Measurements from ENCODE around the gene KRT5.

Gene KRT5

GRCh38 chr12:52519826-52520662 is at the start of gene KRT5:
Gene KRT5, minus strand, starts transcription at chr12:52520394. Its CDS starts 98 bp downstream, at chr12:52520296.
- DNase-seq, result no peak

DNA sequence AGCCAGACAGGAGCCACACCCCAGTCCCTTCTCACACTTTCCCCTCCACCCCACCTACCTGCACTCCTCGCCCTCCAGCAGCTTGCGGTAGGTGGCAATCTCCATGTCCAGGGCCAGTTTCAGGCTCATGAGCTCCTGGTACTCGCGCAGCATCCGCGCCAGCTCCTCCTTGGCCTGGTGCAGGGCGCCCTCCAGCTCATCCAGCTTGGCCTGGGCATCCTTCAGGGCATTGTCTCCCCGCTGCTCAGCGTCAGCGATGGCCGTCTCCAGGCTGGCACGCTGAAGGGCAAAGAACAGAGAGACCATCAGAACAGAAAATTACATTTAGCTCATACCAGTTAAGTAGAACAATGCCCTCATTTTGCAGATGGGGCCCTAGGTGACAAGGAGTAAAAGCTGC is 47.9 kb upstream of the KRT5 start:
- no peak for DNase-seq

DNA sequence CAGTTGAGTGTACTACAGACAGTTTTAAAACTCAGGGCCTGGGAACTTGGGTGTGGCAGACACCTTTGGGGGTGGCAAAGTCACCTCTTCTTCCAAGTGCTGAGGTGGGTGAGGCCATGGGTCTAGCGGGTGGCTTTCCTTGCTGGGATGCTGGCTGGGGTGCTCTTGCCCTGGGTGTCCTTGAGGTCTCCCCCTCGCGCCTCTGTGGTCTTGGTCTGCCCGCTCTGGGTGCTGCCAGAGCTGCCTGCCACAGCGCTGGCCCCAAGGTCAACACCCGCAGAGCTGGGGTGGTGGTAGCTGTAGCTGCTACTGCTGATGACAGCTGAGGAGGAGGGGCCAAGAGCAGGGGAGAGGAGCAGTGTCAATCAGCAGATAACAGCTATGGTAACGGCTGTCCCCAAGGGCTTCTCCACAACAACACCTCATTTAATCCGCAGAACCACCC is 46.7 kb upstream of the KRT5 start:
- DNase-seq, result no peak

DNA sequence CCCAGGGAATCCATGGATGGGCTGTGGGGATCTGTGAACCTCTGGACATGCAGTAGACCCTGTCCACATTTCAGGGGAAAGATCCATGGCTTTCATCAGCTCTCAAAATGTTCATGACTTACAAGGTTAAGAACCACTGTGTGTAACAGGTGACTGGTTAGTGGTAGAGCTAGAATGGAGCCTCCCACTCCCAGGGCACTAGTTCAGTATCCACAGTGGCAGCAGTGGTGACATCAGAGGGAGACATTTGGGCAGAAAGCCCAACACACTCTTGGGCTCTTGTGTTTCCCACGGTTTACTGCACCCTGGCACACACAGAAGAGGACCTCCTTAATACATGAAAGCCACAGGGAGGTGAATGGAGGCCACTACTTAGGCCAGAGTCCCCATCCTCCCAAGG is 44.4 kb upstream of the KRT5 start:
- no peak for DNase-seq

DNA sequence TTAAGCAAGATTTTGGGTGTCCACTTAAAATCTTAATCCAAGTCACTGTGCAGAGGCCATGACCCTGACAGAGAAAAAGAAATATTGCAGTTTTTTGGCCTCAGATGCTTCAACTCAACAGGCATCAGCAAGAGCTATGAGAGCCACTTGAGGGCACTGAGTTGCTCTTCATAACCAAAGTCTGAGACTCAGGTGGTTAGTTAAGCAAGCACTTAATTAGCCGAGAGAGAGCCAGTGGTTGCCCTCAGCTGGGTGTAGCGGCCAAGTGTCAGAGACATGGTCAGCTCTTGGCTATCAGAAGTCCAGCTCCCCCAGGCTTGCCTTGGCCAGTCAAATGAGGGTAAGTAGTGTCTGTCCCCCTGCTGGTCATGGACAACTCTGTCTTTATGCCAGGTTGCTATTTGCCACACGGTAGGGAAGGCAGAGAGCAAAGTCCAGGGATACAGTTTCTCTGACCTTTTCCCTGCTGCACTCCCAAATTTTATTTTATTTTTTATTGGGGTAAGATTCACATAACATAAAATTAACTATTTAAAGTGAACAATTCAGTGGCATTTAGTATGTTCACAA is 41.8 kb upstream of the KRT5 start:
- DNase-seq, result no peak

GRCh38 chr12:52559979-52560378 is 39.8 kb upstream of the KRT5 start:
- no peak for DNase-seq

GRCh38 chr12:52558781-52559445 is 38.7 kb upstream of the KRT5 start:
- no peak for DNase-seq

DNA sequence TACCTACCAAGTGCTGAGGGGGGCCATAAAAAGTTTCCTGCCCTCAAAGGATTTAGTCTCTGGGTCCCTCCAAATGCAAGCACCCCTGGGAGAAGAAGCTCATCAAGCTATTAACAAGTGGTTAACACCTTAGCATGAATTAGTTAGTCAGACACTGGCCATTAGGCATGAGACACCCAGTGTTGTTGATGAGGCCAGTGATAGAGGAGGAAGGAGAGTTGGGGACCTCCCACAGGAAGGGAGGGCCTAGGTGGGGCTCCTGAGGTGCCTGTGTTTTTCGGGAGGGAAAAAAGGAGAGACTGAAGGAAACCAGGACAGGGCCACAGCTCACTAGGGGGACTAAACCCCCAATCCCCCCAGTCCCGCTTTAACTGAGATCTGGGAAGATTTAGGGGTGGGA is 37.3 kb upstream of the KRT5 start:
- no peak for DNase-seq

DNA sequence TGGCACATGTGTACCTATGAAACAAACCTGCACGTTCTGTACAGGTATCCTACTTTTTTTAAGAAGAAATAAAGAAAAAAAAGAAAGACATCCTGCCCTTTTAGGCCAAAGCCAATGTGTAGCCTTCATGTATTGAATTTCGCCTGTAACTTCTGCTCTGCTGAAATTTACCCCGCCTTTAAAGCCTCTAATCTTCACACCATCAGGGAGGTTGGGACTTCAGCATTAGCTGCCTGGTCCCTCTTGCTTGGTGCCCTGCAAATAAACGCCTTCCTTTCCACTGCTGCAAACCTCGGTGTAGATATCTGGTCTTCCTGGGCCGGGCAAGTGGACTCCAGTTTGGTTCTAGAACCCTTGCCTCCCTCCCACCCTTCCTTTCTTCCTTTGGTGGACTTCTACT is 35.4 kb upstream of the KRT5 start:
- no peak for DNase-seq

- no peak for DNase-seq
Measured at GRCh38 chr12:52552681-52553195, 32.5 kb upstream of the KRT5 start, which contains the start of gene KRT71. Gene KRT71, minus strand, starts transcription at chr12:52553145. Its CDS starts 68 bp downstream, at chr12:52553077.

GRCh38 chr12:52552055-52552454 is 31.9 kb upstream of the KRT5 start:
- DNase-seq, result no peak

DNA sequence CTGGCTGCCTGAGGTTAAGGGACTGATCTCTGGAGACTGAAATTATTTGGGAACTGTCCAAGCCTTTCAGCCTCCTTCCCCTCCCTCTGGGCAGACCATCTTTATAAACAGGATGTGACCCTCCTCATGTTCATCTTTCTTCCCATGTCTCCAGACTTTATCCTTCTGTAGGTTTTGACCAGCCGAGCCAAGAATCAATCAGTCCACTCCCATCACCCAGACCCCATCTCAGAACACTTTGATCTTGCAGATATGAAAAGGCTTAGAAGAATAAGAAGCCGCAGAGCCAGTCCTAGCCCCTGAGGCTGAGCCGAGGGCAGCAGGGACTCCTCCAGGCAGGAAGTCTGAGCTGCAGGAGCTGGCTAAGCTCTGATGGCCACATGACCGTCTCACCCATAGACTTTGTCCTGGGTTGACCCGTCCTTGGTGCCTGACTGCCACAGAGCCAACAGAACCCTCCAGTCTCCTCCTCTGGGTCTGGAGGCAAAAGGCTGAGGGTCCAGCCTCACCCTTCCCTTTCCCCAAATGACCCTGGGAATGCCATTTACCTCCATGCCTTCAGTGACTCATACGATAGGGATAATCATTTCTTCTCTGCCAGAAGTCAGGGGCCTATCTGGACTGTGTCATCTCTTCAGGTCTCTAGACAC is 31.1 kb upstream of the KRT5 start:
- no peak for DNase-seq

DNA sequence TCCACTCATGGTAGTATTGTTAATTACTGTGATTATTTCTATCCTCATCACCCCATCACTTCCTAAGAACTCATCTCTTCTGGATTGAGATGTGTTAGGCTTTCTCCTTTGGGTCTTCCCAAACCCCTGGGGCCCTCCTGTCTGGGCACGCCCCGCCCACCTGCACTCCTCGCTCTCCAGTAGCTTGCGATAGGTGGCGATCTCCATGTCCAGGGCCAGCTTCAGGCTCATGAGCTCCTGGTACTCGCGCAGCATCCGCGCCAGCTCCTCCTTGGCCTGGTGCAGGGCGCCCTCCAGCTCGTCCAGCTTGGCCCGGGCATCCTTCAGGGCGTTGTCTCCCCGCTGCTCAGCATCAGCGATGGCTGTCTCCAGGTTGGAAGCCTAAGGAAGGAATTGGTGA is 25.9 kb upstream of the KRT5 start:
- no peak for DNase-seq

DNA sequence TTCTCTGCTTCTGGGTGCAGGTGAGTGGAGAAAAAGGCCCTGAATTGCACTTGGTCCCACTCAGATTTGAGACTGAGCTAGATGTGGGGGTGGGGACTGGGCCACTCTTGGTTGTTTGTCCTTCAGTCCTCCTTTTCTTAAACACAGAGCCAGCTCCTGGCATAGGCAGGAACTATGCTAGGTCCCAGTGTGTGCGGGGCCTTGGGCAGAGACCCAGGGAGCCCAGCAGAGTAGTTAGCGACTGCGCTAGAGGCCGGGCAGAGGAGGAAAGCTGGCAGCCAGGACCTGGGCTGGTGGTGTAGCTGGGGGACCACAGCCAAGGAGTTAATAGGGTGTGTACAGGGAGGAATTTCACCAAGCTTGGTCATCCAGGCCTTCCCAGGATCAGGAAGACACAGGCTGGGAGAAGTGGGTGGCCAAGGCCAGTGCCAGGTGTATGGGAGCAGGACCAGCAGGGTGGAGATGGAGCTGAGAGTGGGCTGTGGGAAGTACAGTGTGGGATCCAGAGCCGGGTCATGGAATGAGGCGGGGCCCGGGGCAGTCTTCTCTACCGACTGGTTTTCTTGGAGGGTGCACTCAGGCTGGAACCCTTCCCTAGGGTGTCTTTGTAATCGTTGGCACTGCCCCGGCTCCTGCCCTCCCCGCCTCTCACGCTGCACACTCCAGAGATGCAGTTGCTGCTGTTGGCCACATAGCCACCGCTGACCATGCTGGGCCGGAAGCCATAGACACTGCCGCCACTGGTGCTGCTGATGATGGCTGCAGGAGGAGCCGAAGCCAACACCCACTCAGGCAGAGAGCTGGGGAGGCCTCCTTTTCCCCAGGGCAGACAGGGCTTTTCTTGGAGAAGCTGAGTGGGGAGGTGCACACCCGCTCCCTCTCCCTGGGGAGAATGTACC is 24.0 kb upstream of the KRT5 start:
- DNase-seq, result no peak

GRCh38 chr12:52542785-52543318 is 22.7 kb upstream of the KRT5 start:
- no peak for DNase-seq

DNA sequence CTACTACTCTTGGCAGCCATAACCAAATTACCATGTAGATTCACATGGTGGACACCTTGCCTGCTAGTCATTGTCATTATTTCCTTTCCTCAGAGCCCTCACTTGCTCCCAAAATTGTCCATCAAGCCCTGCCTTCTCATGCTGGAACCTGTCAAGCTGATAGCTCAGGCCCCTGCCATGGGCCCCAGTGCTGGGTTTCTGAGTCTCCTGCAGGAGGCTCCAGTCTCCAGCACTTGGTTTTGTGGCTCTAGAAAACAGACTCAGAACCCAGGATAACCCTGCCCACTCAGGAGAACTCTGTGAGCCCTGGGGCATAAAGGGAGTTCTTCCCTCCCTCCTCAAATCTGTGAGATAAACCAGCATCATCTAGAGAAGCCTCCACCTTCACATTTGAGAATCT is 22.0 kb upstream of the KRT5 start:
- DNase-seq, result no peak

GRCh38 chr12:52541709-52542108 is 21.5 kb upstream of the KRT5 start:
- DNase-seq, result no peak

- no peak for DNase-seq
Measured at GRCh38 chr12:52540531-52540930, 20.3 kb upstream of the KRT5 start.

- DNase-seq, result no peak
Measured at GRCh38 chr12:52539821-52540173, 19.6 kb upstream of the KRT5 start.

GRCh38 chr12:52539083-52539820 is 19.1 kb upstream of the KRT5 start:
- no peak for DNase-seq

DNA sequence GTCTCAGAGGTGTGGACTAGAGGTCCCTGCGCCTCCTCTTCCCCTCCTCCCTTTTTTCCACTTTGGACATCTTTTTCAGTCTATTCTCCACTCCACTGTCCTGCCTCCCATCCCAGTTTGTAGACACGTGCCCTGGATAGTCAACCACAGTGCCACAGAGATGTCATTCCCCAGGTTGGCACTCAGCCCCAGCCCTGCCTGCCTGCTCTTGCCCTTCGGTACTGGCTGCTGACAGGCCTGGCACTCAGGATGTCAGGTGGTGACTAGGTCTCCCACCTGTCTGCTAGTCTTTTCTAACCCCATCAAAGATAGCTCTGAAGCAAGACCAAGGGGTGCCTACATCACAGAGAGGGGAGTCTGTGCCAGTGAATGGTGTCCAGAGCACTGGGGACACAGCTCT is 16.9 kb upstream of the KRT5 start:
- DNase-seq, result no peak

All from activated CD4-positive, alpha-beta T cell treated with anti-CD3 and anti-CD28 coated beads, Interleukin-2, amount 50 U/mL, for 1 hour (primary cell).